Measurements from ENCODE around the gene RPUSD1. TPM values are rescaled to one million over a fixed set of nuclear protein-coding genes. Genes with fewer than 3 reads are reported as not detected.
A peak's percentile ranks its signal among the peaks of the same experiment; 100 is the strongest.

The RPUSD1 gene
- total and polyA plus RNA-seq, 8 donors, result 8.6 to 21.0 (median 12.1) TPM

DNA sequence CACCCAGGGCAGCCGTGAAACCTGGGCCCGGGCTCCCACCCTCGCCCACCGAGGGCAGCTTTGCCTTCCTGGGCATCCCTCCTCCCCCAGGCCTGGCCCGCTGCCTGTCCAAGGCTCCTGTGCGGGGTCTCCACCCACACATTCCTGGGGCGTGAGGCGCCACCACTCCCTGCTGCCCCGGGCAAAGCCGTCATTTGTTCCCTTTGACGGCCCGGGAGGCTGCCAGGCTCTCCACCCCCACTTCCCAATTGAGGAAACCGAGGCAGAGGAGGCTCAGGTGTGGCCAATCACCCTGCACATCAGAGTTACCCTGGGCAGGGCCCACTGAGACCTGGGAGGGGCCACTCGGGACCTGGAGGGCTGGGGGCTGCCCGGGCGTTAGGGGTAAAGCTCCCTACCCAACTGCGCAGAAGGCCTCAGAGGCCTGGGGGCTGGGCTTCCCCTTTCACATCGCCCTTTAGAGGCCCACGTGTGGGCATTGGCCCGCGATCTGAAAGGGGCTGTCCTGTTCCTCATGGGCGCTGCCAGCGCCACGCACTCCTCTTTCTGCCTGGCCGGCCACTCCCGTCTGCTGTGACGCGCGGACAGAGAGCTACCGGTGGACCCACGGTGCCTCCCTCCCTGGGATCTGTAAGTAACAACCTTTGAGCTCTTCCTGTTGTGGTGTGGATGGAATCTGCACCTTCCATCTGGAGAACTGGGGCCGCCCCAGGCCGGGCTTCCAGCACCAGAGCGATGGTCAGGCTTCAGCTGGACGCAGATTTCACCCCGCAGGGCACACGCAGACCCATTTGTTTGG is 27.4 kb downstream of the RPUSD1 start, which contains the start of gene MSLN:
MSLN (plus strand) TSS at position 190 of the 799 bp plus-strand sequence. CDS start 1,947 bp downstream, outside the sequence.
- DNase-seq, result peak in 3 of 4 donors; percentile 48 to 84 (median 66)
- H3K27me3 ChIP-seq, result peaks cover 0 to 38% of the 10 kb centered on the region in 2 donors
- TF ChIP-seq, protein P1, sequence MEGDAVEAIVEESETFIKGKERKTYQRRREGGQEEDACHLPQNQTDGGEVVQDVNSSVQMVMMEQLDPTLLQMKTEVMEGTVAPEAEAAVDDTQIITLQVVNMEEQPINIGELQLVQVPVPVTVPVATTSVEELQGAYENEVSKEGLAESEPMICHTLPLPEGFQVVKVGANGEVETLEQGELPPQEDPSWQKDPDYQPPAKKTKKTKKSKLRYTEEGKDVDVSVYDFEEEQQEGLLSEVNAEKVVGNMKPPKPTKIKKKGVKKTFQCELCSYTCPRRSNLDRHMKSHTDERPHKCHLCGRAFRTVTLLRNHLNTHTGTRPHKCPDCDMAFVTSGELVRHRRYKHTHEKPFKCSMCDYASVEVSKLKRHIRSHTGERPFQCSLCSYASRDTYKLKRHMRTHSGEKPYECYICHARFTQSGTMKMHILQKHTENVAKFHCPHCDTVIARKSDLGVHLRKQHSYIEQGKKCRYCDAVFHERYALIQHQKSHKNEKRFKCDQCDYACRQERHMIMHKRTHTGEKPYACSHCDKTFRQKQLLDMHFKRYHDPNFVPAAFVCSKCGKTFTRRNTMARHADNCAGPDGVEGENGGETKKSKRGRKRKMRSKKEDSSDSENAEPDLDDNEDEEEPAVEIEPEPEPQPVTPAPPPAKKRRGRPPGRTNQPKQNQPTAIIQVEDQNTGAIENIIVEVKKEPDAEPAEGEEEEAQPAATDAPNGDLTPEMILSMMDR (IDR thresholded peaks at IDR 0.05), result no peak

DNA sequence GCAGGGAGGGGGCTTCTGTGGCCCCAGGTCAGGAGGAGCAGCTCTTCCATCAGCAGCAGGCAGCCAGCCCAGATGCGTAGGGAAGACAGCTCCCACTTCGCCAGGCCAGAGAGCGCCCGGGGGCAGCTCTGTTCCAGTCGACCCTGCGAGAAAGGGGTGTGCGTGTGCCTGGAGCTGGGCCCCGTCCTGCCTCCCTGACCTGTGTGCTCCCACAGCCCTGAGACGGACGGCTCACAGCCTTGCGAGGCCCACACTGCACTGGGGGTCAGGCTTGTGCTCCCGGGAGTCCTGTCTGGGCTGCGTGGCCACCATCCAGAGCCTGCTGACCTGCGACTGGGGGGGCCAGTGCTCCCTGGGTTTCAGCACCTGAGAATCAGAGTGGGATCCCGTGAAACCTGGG is 28.1 kb downstream of the RPUSD1 start:
- DNase-seq, result peak in 1 of 4 donors; percentile 68
- Histone ChIP-seq H3K4me1 (peaks cover 0 to 3% of the 10 kb centered on the region in 2 donors), H3K27me3 (peaks cover 0 to 40% of the 10 kb centered on the region in 2 donors), H3K9me3 (no peaks in the 10 kb centered on the region), H3K4me3 (no peak overlapping the region), H3K27ac (peak overlapping the region; percentile 20 to 84), H3K36me3 (no peaks in the 10 kb centered on the region)
- TF ChIP-seq, protein P1 (IDR thresholded peaks at IDR 0.05), result no peak
- intact Hi-C loops (cut with DNase I), result no loop called here
- ATAC-seq, result peak; percentile 7

More for the DNA sequence above, 27.4 kb downstream of the RPUSD1 start, which contains the start of gene MSLN:
- Histone ChIP-seq H3K9me3 (no peaks in the 10 kb centered on the region), H3K4me1 (no peaks in the 10 kb centered on the region), H3K27ac (peak within 1 kb of the TSS; percentile 20 to 84), H3K36me3 (no peaks in the 10 kb centered on the region), H3K4me3 (peak within 1 kb of the TSS; percentile 13 to 20)
- ATAC-seq, result peak; percentile 64
- intact Hi-C loops (cut with DNase I), result no loop called here

DNA sequence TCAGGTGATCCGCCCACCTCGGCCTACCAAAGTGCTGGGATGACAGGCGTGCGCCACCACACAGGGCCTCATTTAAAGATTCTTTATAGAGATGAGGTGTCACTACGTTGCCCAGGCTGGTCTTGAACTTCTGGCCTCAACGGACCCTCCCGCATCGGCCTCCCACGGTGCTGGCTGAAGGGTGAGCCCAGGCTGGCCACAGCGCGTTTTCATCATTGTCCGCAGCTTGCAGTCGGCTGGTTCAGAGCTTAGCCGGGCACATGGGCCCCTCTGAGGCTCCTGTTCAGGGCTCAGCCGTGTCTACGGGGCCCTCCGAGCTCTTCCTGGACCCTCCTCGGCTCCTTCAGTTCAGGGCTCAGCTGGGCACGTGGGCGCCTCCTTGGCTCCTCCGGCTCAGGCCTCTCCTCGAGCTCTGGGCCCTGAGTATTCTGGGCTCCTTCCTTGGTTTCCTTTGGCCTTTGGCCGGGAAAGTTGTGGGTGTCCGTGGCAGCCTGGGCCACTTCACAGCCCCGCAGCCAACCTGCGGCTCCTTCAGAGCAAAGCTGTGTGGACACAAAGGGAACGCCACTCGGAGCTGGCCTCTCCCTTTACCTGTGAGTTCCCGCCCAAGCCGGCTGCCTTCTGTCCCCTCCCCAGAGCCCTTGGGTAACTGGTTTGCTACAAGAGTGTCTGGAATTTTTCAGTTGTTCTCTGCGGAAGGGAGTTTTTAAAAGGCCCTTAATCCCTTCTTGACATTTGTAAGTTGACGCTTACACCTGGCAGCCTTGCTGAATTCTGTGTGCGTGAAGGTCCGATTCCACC is 28.9 kb downstream of the RPUSD1 start:
- ATAC-seq, result peak; percentile 78
- TF ChIP-seq, protein P1 (IDR thresholded peaks at IDR 0.05), result no peak

DNA sequence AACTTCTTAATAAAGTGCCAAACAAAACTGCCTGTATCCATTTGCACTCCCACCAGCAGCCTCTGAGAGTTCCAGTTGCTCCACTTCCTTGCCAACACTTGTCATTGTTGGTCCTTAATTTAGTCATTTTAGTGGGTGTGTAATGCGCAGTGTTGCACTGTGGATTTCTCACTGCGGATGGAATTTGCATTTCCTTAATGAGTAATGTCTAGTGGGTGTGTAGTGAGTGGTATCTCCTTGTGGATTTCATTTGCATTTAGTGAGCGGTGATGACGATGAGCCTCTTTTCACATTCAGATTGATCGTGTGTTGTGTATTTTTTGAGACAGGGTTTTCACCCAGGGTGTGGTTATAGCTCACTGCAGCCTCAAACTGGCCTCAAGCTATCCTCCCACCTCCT is 31.8 kb downstream of the RPUSD1 start:
- H3K4me1 ChIP-seq, result peaks cover 0 to 14% of the 10 kb centered on the region in 2 donors
- no peak overlapping the region for H3K4me3 ChIP-seq
- no peaks in the 10 kb centered on the region for H3K36me3 ChIP-seq
- DNase-seq, result no peak
- ATAC-seq, result no peak
- H3K27ac ChIP-seq, result no peak overlapping the region
- TF ChIP-seq, protein P1 (IDR thresholded peaks at IDR 0.05), result no peak
- peaks cover 0 to 28% of the 10 kb centered on the region in 2 donors for H3K27me3 ChIP-seq
- no peaks in the 10 kb centered on the region for H3K9me3 ChIP-seq
- intact Hi-C loops (cut with DNase I), result no loop called here

More for the DNA sequence above, 28.9 kb downstream of the RPUSD1 start:
- Histone ChIP-seq H3K9me3 (no peaks in the 10 kb centered on the region), H3K4me3 (no peak overlapping the region), H3K27me3 (peaks cover 0 to 36% of the 10 kb centered on the region in 2 donors), H3K27ac (peak overlapping the region; percentile 61 to 84), H3K36me3 (no peaks in the 10 kb centered on the region), H3K4me1 (peaks cover 0 to 10% of the 10 kb centered on the region in 2 donors)
- peak; percentile 30 to 88 (median 84) for DNase-seq
- intact Hi-C loops (cut with DNase I), result no loop called here
